Measurements from ENCODE around the gene VPS41.

- TF ChIP-seq NFIC (IDR thresholded peaks at IDR 0.05; ENCODE audit: borderline replicate concordance): no peak
- no peak for TF ChIP-seq CTCF (IDR thresholded peaks at IDR 0.05)
- no peak for TF ChIP-seq FOXM1 (IDR thresholded peaks at IDR 0.05; ENCODE audit: low read depth)
- no peak for TF ChIP-seq ELF1 (IDR thresholded peaks at IDR 0.05)
Measured at GRCh38 chr7:38682606-38683005, 226.4 kb downstream of the VPS41 start.
